WTC11 (cell line): Measurements from ENCODE around the gene DEXI. TPM values are rescaled to one million over a fixed set of nuclear protein-coding genes. Genes with fewer than 3 reads are reported as not detected.

ENCODE experiments used
- ATAC-seq: fragments of 200-7000 bp; cut with Tn5 transposase; 2 replicates; pipeline ENCODE4 v1.10.0; 2021; ENCODE audit warnings: mild to moderate bottlenecking, moderate library complexity
- CTCF ChIA-PET: fragments of 300-600 bp; sonication (Branson Sonifier 250); formaldehyde crosslinking; loops from one replicate; lab custom pipeline; 2021; ENCODE audit warnings: antibody characterized with exemption; lab: Charles Lee
- POLR2A ChIA-PET: fragments of 350-600 bp; sonication (Branson Sonifier 250); formaldehyde crosslinking; loops from one replicate; lab custom pipeline; 2021; ENCODE audit warnings: antibody characterized with exemption; lab: Charles Lee
- DNase-seq: peaks from one replicate; pipeline ENCODE4 v3.0.0; 2021; ENCODE audit warnings: low spot score
- H3K27ac Mint-ChIP-seq: 2 replicates; pipeline ENCODE4 v1.8.0; 2021; ENCODE audit warnings: mixed read lengths
- H3K27me3 Mint-ChIP-seq: 2 replicates; pipeline ENCODE4 v1.8.0; 2021; ENCODE audit warnings: low read depth, mild to moderate bottlenecking, moderate library complexity, mixed read lengths
- H3K36me3 Mint-ChIP-seq: 2 replicates; pipeline ENCODE4 v1.8.0; 2021; ENCODE audit warnings: mixed read lengths
- H3K4me1 Mint-ChIP-seq: 2 replicates; pipeline ENCODE4 v1.8.0; 2022; ENCODE audit warnings: mixed read lengths
- H3K4me3 Mint-ChIP-seq: 2 replicates; pipeline ENCODE4 v1.8.0; 2021; ENCODE audit warnings: mild to moderate bottlenecking, moderate library complexity, mixed read lengths
- H3K9me3 Mint-ChIP-seq: 2 replicates; pipeline ENCODE4 v1.8.0; 2021; ENCODE audit warnings: mixed read lengths
- CREB1 ChIP-seq: sonication (generic); formaldehyde crosslinking; IDR thresholded peaks from 2 replicates; pipeline ENCODE4 v1.8.0; 2023; ENCODE audit warnings: mild to moderate bottlenecking, missing genetic modification reagents
- JUN ChIP-seq: sonication (generic); formaldehyde crosslinking; IDR thresholded peaks from 2 replicates; pipeline ENCODE4 v1.8.0; 2023; ENCODE audit warnings: mild to moderate bottlenecking, missing genetic modification reagents
- MXD4 ChIP-seq: fragments of 250-450 bp; sonication (Bioruptor Pico); IDR thresholded peaks from 2 replicates; pipeline ENCODE4 v1.8.0; 2021; ENCODE audit warnings: mild to moderate bottlenecking, moderate library complexity, borderline replicate concordance
- NR2C2 ChIP-seq: sonication (generic); formaldehyde crosslinking; IDR thresholded peaks from 2 replicates; pipeline ENCODE4 v1.8.0; 2022; ENCODE audit warnings: mild to moderate bottlenecking, missing genetic modification reagents
- RELA ChIP-seq: sonication (generic); formaldehyde crosslinking; IDR thresholded peaks from 2 replicates; pipeline ENCODE4 v1.8.1; 2022; ENCODE audit warnings: missing genetic modification reagents, mild to moderate bottlenecking, borderline replicate concordance
- SOX15 ChIP-seq: fragments of 250-450 bp; sonication (Bioruptor Pico); IDR thresholded peaks from 2 replicates; pipeline ENCODE4 v1.9.0; 2021; ENCODE audit warnings: mild to moderate bottlenecking
- ZBTB21 ChIP-seq: sonication (generic); formaldehyde crosslinking; IDR thresholded peaks from 2 replicates; pipeline ENCODE4 v1.8.1; 2023; ENCODE audit warnings: mild to moderate bottlenecking, missing genetic modification reagents, borderline replicate concordance
- ZNF219 ChIP-seq: sonication (generic); formaldehyde crosslinking; IDR thresholded peaks from 2 replicates; pipeline ENCODE4 v1.8.0; 2023; ENCODE audit warnings: missing genetic modification reagents, mild to moderate bottlenecking, borderline replicate concordance
- ZNF232 ChIP-seq: sonication (generic); formaldehyde crosslinking; IDR thresholded peaks from 2 replicates; pipeline ENCODE4 v1.8.0; 2022; ENCODE audit warnings: mild to moderate bottlenecking, missing genetic modification reagents
- ZNF416 ChIP-seq: fragments of 250-450 bp; sonication (Bioruptor Pico); IDR thresholded peaks from 2 replicates; pipeline ENCODE4 v1.9.0; 2021; ENCODE audit warnings: mild to moderate bottlenecking, inconsistent platforms
- total RNA-seq: library from RNA; stranded (reverse); gene quantifications from 3 replicates; pipeline ENCODE4 v1.2.3, GENCODE V29; 2021
- TF ChIP-seq, protein P1 (sequence below): sonication (generic); formaldehyde crosslinking; IDR thresholded peaks from 2 replicates; pipeline ENCODE4 v1.8.1; 2022; ENCODE audit warnings: mild to moderate bottlenecking, moderate library complexity, missing genetic modification reagents
- TF ChIP-seq, protein P2 (sequence below): sonication (generic); formaldehyde crosslinking; IDR thresholded peaks from 2 replicates; pipeline ENCODE4 v1.8.1; 2023; ENCODE audit warnings: mild to moderate bottlenecking, missing genetic modification reagents, moderate library complexity
- TF ChIP-seq, protein P3 (sequence below): sonication (generic); formaldehyde crosslinking; IDR thresholded peaks from 2 replicates; pipeline ENCODE4 v1.8.0; 2023; ENCODE audit warnings: mild to moderate bottlenecking, missing genetic modification reagents
- TF ChIP-seq, protein P4 (sequence below): sonication (generic); formaldehyde crosslinking; IDR thresholded peaks from 2 replicates; pipeline ENCODE4 v1.8.0; 2022; ENCODE audit warnings: mild to moderate bottlenecking, missing genetic modification reagents
- TF ChIP-seq, protein P5 (sequence below): sonication (generic); formaldehyde crosslinking; IDR thresholded peaks from 2 replicates; pipeline ENCODE4 v1.8.1; 2023; ENCODE audit warnings: mild to moderate bottlenecking, moderate library complexity, missing genetic modification reagents
- TF ChIP-seq, protein P6 (sequence below): sonication (generic); formaldehyde crosslinking; conservative IDR thresholded peaks from 2 replicates; pipeline ENCODE4 v1.8.1; 2022; ENCODE audit warnings: mild to moderate bottlenecking, missing genetic modification reagents

DEXI gene
- total RNA-seq, 1 experiment from 2014 or later = 33.7 TPM

DNA sequence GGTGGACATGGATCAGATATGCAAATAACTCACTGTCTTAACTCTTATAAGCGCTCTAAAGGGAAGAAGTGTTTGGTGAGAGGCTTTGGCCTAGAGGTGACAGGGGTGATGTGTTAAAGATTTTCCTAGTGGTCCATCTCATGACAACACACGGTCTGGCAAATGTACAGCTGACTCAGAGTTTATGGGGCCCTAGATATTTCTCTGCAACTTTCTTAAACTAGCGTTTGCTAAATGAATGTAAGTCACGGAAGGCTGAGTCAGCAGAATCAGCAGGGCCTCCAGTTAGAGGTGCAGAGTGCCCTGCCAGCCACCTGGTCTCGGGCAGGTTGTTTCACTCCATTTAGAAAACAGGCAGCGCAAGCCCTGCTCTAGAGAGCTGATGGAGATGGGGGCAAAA lies 42.2 kb upstream of the DEXI start (continued):
- TF ChIP-seq SOX15 (CRISPR knock-in tag) = no peak
- TF ChIP-seq, protein P1, sequence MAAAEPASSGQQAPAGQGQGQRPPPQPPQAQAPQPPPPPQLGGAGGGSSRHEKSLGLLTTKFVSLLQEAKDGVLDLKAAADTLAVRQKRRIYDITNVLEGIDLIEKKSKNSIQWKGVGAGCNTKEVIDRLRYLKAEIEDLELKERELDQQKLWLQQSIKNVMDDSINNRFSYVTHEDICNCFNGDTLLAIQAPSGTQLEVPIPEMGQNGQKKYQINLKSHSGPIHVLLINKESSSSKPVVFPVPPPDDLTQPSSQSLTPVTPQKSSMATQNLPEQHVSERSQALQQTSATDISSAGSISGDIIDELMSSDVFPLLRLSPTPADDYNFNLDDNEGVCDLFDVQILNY (CRISPR knock-in tag) = no peak

DNA sequence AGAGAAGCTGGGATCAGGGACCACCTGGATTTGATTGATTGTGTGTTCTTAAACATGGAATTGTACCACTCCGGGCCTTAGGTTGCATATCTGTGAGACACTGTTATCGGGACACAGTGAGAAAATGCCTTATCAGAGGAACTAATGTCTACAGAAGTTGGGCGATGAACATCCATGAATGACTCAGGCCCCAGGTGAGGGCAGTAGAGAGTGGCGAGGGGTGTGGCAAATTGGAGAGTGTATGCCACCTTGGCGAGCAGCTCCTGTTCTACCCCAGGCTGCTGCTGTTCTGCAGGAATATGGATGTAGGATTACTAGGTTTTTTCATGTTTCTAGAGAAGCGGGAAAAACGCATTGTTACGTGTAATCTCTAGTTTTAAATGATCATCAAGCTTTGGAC lies 40.9 kb upstream of the DEXI start:
- Mint-ChIP-seq H3K36me3 (no peaks in the 10 kb centered on the region; the same call in 1 of the 2 replicates), H3K27me3 (no peaks in the 10 kb centered on the region), H3K4me3 (no peak overlapping the region), H3K4me1 (0 out of 2 replicates have a peak, but pooled peaks cover 15% of the 10 kb centered on the region), H3K27ac (no peak overlapping the region), H3K9me3 (no peaks in the 10 kb centered on the region)
- ChIA-PET CTCF (interaction anchor here (0.8 to 2.8 kb wide), 11 partner anchors 8 to 404 kb away, joined by 3 to 16 read pairs (median 4); partner anchors contain the start of gene SOCS1), POLR2A (interaction anchor here (0.6 kb wide), 1 partner anchor 424 kb away, joined by 3 read pairs; no protein-coding TSS in a partner anchor)
- ATAC-seq (no peak), DNase-seq (no peak)
- no peak for TF ChIP-seq CREB1
- no peak for TF ChIP-seq ZNF416
- no peak for TF ChIP-seq MXD4 (CRISPR knock-in tag)
- TF ChIP-seq, protein P2, sequence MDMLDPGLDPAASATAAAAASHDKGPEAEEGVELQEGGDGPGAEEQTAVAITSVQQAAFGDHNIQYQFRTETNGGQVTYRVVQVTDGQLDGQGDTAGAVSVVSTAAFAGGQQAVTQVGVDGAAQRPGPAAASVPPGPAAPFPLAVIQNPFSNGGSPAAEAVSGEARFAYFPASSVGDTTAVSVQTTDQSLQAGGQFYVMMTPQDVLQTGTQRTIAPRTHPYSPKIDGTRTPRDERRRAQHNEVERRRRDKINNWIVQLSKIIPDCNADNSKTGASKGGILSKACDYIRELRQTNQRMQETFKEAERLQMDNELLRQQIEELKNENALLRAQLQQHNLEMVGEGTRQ (CRISPR knock-in tag) = no peak
- TF ChIP-seq, protein P3, sequence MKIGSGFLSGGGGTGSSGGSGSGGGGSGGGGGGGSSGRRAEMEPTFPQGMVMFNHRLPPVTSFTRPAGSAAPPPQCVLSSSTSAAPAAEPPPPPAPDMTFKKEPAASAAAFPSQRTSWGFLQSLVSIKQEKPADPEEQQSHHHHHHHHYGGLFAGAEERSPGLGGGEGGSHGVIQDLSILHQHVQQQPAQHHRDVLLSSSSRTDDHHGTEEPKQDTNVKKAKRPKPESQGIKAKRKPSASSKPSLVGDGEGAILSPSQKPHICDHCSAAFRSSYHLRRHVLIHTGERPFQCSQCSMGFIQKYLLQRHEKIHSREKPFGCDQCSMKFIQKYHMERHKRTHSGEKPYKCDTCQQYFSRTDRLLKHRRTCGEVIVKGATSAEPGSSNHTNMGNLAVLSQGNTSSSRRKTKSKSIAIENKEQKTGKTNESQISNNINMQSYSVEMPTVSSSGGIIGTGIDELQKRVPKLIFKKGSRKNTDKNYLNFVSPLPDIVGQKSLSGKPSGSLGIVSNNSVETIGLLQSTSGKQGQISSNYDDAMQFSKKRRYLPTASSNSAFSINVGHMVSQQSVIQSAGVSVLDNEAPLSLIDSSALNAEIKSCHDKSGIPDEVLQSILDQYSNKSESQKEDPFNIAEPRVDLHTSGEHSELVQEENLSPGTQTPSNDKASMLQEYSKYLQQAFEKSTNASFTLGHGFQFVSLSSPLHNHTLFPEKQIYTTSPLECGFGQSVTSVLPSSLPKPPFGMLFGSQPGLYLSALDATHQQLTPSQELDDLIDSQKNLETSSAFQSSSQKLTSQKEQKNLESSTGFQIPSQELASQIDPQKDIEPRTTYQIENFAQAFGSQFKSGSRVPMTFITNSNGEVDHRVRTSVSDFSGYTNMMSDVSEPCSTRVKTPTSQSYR (CRISPR knock-in tag) = no peak
- TF ChIP-seq, protein P4, sequence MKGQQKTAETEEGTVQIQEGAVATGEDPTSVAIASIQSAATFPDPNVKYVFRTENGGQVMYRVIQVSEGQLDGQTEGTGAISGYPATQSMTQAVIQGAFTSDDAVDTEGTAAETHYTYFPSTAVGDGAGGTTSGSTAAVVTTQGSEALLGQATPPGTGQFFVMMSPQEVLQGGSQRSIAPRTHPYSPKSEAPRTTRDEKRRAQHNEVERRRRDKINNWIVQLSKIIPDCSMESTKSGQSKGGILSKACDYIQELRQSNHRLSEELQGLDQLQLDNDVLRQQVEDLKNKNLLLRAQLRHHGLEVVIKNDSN (CRISPR knock-in tag) = no peak
- TF ChIP-seq, protein P5, sequence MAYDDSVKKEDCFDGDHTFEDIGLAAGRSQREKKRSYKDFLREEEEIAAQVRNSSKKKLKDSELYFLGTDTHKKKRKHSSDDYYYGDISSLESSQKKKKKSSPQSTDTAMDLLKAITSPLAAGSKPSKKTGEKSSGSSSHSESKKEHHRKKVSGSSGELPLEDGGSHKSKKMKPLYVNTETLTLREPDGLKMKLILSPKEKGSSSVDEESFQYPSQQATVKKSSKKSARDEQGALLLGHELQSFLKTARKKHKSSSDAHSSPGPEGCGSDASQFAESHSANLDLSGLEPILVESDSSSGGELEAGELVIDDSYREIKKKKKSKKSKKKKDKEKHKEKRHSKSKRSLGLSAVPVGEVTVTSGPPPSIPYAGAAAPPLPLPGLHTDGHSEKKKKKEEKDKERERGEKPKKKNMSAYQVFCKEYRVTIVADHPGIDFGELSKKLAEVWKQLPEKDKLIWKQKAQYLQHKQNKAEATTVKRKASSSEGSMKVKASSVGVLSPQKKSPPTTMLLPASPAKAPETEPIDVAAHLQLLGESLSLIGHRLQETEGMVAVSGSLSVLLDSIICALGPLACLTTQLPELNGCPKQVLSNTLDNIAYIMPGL (CRISPR knock-in tag) = no peak
- TF ChIP-seq NR2C2 (CRISPR knock-in tag) = no peak
- no peak for TF ChIP-seq ZBTB21 (CRISPR knock-in tag)

DNA sequence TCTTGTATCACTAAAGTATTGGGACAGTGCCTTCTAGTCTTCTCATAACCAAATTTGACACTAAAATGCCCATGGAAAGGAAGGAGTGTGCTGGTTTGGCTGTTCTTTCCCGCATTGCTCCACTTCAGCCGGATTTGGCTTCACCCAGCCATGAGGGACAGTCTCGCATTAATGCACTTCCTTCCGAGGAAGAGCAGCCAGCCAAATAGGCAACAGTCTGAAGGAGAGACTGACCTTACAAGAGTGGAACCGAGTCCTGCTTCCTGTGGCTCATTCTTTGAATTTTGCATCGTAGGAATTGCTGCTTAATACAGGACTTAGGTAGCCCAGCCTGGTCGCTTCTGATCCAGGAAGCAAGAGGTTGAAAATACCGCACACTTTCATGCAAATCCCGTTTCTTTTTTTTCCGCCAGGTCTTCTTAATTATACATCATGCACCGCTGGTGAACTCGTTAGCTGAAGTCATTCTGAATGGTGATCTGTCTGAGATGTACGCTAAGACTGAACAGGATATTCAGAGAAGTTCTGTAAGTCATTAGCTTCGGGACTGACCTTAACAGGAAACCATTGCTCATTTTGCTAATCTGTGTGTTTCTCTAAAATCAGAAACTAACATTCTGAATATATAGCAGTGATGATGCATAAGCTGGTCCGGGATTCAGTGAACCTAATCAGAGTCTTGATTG lies 40.3 kb upstream of the DEXI start:
- no peaks in the 10 kb centered on the region for H3K9me3 Mint-ChIP-seq
- POLR2A ChIA-PET = no interaction called here
- no peak overlapping the region for H3K27ac Mint-ChIP-seq
- TF ChIP-seq RELA (CRISPR knock-in tag) (no peak), CREB1 (no peak), ZNF232 (CRISPR knock-in tag) (no peak), ZNF219 (CRISPR knock-in tag) (no peak), NR2C2 (CRISPR knock-in tag) (no peak), JUN (CRISPR knock-in tag) (no peak)
- TF ChIP-seq, protein P6, sequence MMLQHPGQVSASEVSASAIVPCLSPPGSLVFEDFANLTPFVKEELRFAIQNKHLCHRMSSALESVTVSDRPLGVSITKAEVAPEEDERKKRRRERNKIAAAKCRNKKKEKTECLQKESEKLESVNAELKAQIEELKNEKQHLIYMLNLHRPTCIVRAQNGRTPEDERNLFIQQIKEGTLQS (CRISPR knock-in tag) = no peak
- TF ChIP-seq, all 79 proteins: peak for 0
- Mint-ChIP-seq H3K27me3 (no peaks in the 10 kb centered on the region), H3K4me3 (no peak overlapping the region), H3K36me3 (no peaks in the 10 kb centered on the region; the same call in 1 of the 2 replicates), H3K4me1 (0 out of 2 replicates have a peak, but pooled peaks cover 15% of the 10 kb centered on the region)
- CTCF ChIA-PET = interaction anchor here (0.8 to 2.8 kb wide), 9 partner anchors 11 to 404 kb away, joined by 4 to 16 read pairs (median 6); partner anchors contain the start of gene SOCS1
- no peak for DNase-seq
- ATAC-seq = no peak
